OCI-LY7 (cell line): ENCODE results near the gene CDKN2B-AS1. TPM values are rescaled to one million over a fixed set of nuclear protein-coding genes. Genes with fewer than 3 reads are reported as not detected.
A peak's percentile ranks its signal among the peaks of the same experiment; 100 is the strongest.

Experiments
- BruUV-seq: library from RNA; stranded (reverse); fragments of 400-500 nt; replicated peaks from 2 replicates; lab custom pipeline; 2021; lab: Mats Ljungman, UMichigan
- CTCF ChIA-PET: fragments of 300-600 bp; sonication (Branson Sonifier 250); formaldehyde crosslinking; loops from one replicate; lab custom pipeline; 2022; ENCODE audit warnings: antibody characterized with exemption; ENCODE audit not compliant: unreplicated experiment; lab: Charles Lee
- POLR2A ChIA-PET: fragments of 300-600 bp; sonication (Branson Sonifier 250); formaldehyde crosslinking; loops from one replicate; lab custom pipeline; 2022; ENCODE audit warnings: antibody characterized with exemption; lab: Charles Lee
- DNase-seq: peaks from one replicate; pipeline ENCODE4 v3.0.0-alpha.2; 2015; ENCODE audit warnings: low spot score
- H2AFZ ChIP-seq: fragments of 200-600 bp; sonication (generic), shearing (Covaris generic); 2 replicates; pipeline ENCODE4 v1.6.1; 2014; ENCODE audit warnings: mild to moderate bottlenecking, antibody characterized with exemption, low read length, moderate library complexity
- H3K27ac ChIP-seq: fragments of 200-600 bp; sonication (generic); 2 replicates; pipeline ENCODE4 v1.5.1; 2014; ENCODE audit warnings: mixed run types, low read depth, mild to moderate bottlenecking, moderate library complexity, low read length, inconsistent platforms; ENCODE audit not compliant: poor library complexity, severe bottlenecking
- H3K36me3 ChIP-seq: fragments of 200-600 bp; sonication (generic); 2 replicates; pipeline ENCODE4 v1.6.1; 2014; ENCODE audit warnings: mild to moderate bottlenecking, antibody characterized with exemption, low read length, moderate library complexity, mixed read lengths; ENCODE audit not compliant: insufficient read depth
- H3K4me1 ChIP-seq: fragments of 200-600 bp; sonication (generic); 2 replicates; pipeline ENCODE4 v1.5.1; 2014; ENCODE audit warnings: mild to moderate bottlenecking, low read length; ENCODE audit not compliant: insufficient read depth, poor library complexity, severe bottlenecking
- H3K4me2 ChIP-seq: fragments of 200-600 bp; sonication (generic); 2 replicates; pipeline ENCODE4 v1.6.1; 2014; ENCODE audit warnings: mild to moderate bottlenecking, low read length
- H3K4me3 ChIP-seq: fragments of 200-600 bp; sonication (generic); 2 replicates; pipeline ENCODE4 v1.5.1; 2014; ENCODE audit warnings: mild to moderate bottlenecking, low read depth, low read length; ENCODE audit not compliant: poor library complexity, severe bottlenecking
- H3K79me2 ChIP-seq: fragments of 200-600 bp; sonication (generic); 2 replicates; pipeline ENCODE4 v1.6.1; 2016; ENCODE audit warnings: low read depth, mild to moderate bottlenecking, low read length, moderate library complexity, mixed read lengths; ENCODE audit not compliant: insufficient read depth
- H3K9me2 ChIP-seq: fragments of 200-600 bp; sonication (generic); 2 replicates; pipeline ENCODE4 v1.6.1; 2016; ENCODE audit warnings: mild to moderate bottlenecking, low read length, mixed read lengths; ENCODE audit not compliant: insufficient read depth
- H3K9me3 ChIP-seq: fragments of 200-600 bp; sonication (generic); 2 replicates; pipeline ENCODE4 v1.6.1; 2014; ENCODE audit warnings: mild to moderate bottlenecking, mixed run types, low read length, mixed read lengths
- H4K20me1 ChIP-seq: fragments of 200-600 bp; sonication (generic); 2 replicates; pipeline ENCODE4 v1.6.1; 2014; ENCODE audit warnings: mild to moderate bottlenecking, antibody characterized with exemption, low read length, moderate library complexity, mixed read lengths; ENCODE audit not compliant: insufficient read depth
- EZH2phosphoT487 ChIP-seq: fragments of 200-600 bp; sonication (generic); IDR thresholded peaks from 2 replicates; pipeline ENCODE4 v1.6.1; 2018; ENCODE audit warnings: low read depth, borderline replicate concordance, mild to moderate bottlenecking, mixed run types, antibody characterized with exemption, low read length, moderate library complexity, mixed read lengths
- intact Hi-C: fragments of 100-400 bp; cut with micrococcal nuclease; formaldehyde crosslinking; loops from one replicate; pipeline ENCODE4 v1.10.0; 2022; ENCODE audit not compliant: unreplicated experiment
- total RNA-seq, 2 experiments: library from RNA; depleted of rRNA in 1 of 2; stranded (reverse); fragments of >200 nt in 1 of 2; shearing (Covaris generic) in 1 of 2; gene quantifications; 2 replicates each; pipeline ENCODE4 v1.2.3, GENCODE V29; 2014 to 2022
- TF ChIP-seq, protein P1 (sequence below): fragments of 200-600 bp; sonication (generic); conservative IDR thresholded peaks from 2 replicates; pipeline ENCODE4 v1.5.1; 2014; ENCODE audit warnings: mild to moderate bottlenecking, antibody characterized with exemption, low read length, moderate library complexity, mixed read lengths

Gene CDKN2B-AS1
- total RNA-seq, 2 experiments from 2014 or later, result 20.4 to 24.3 TPM

DNA sequence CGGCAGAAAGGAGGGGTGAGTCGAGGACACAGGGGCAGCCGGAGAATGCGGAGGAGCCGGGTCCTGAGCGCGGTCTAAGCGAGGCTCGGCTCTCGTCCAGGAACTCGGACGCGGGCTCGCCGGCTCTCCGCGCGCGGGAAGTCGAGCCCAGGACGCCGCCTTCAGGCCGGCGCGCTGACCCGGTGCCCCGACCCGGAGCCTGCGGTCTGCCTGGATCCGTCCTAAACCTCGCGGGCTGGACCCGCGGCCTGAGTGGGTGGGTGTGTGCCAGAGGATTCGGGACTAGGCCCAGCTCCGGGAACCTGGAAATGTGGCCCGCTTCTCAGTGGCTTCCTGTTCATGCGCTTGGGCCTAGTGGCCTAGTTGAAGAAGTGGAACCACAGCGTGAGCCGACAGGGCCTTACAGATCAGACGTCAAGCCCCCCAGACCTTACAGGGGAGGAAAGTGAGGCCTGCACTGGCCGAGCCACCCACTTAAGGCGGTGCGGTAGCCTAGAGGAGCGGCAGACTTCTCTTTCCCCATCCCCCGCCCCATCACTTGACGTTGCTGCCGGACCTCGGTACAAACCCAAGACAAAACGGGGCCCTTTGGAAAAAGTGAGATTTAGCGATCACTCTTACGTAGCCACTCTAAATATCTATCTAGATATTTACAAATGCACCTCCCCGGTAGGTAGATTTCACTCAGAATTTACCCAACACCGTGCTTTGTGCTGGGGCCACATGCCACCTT is 1.2 kb downstream of the CDKN2B-AS1 start:
- peaks cover 17% of the 10 kb centered on the region for H3K4me1 ChIP-seq
- peak; percentile 71 for DNase-seq
- H3K9me2 ChIP-seq, result no peaks in the 10 kb centered on the region
- TF ChIP-seq, protein P1, sequence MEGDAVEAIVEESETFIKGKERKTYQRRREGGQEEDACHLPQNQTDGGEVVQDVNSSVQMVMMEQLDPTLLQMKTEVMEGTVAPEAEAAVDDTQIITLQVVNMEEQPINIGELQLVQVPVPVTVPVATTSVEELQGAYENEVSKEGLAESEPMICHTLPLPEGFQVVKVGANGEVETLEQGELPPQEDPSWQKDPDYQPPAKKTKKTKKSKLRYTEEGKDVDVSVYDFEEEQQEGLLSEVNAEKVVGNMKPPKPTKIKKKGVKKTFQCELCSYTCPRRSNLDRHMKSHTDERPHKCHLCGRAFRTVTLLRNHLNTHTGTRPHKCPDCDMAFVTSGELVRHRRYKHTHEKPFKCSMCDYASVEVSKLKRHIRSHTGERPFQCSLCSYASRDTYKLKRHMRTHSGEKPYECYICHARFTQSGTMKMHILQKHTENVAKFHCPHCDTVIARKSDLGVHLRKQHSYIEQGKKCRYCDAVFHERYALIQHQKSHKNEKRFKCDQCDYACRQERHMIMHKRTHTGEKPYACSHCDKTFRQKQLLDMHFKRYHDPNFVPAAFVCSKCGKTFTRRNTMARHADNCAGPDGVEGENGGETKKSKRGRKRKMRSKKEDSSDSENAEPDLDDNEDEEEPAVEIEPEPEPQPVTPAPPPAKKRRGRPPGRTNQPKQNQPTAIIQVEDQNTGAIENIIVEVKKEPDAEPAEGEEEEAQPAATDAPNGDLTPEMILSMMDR, result peak; percentile 59
- no peak for TF ChIP-seq EZH2phosphoT487
- peaks cover 85% of the 10 kb centered on the region for H3K79me2 ChIP-seq
- H3K27ac ChIP-seq, result peak overlapping the region; percentile 97
- H3K9me3 ChIP-seq, result no peaks in the 10 kb centered on the region
- H3K36me3 ChIP-seq, result peaks cover 37% of the 10 kb centered on the region
- CTCF ChIA-PET, result interaction anchor here (0.7 to 0.8 kb wide), 2 partner anchors 12 to 32 kb away, joined by 4 read pairs; no protein-coding TSS in a partner anchor
- peak overlapping the region; percentile 78 for H3K4me3 ChIP-seq
- BruUV-seq, result no TSS peak
- H2AFZ ChIP-seq, result peak overlapping the region; percentile 50; the same call in 1 of the 2 replicates
- POLR2A ChIA-PET, result interaction anchor here (0.6 to 3.8 kb wide), 7 partner anchors 11 to 908 kb away, joined by 3 to 34 read pairs (median 3); partner anchors contain the start of genes CDKN2B and MTAP
- intact Hi-C loops, result loop anchor here (1.0 to 2.0 kb wide), 2 partner anchors 12 to 193 kb away; partner anchors contain the start of gene MTAP
- H3K4me2 ChIP-seq, result peak overlapping the region; percentile 85
- H4K20me1 ChIP-seq, result peaks cover 28% of the 10 kb centered on the region

DNA sequence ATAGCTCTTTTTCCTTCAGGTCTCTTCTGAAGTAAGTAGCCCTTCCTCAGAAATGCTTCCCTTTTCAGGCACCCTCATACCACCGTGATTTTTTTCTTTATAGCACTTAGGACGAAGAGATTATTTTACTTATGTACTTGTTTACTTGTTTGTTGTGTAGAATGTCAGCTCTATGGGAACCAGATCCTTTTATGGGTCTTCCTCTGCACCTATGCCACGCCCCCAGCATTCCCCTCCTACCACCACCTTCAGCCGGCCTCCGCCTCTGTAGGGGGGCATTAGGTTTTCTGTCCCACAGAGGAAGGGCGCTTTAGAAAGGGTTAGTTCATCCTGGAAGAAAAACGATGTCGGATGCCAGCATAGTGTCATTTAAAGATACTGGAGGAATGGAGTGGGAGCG is 1.8 kb downstream of the CDKN2B-AS1 start:
- H4K20me1 ChIP-seq, result peaks cover 22% of the 10 kb centered on the region
- DNase-seq, result no peak
- intact Hi-C loops, result loop anchor here (1.0 kb wide), 1 partner anchor 12 kb away; no protein-coding TSS in a partner anchor
- H3K27ac ChIP-seq, result peak overlapping the region; percentile 97
- TF ChIP-seq EZH2phosphoT487, result no peak
- TF ChIP-seq, protein P1, result no peak
- peaks cover 32% of the 10 kb centered on the region for H3K36me3 ChIP-seq
- peaks cover 19% of the 10 kb centered on the region for H3K4me1 ChIP-seq
- no peaks in the 10 kb centered on the region for H3K9me3 ChIP-seq
- H3K4me3 ChIP-seq, result peak overlapping the region; percentile 78
- POLR2A ChIA-PET, result interaction anchor here (0.6 to 1.5 kb wide), 6 partner anchors 10 to 908 kb away, joined by 3 to 14 read pairs (median 3); partner anchors contain the start of gene MTAP
- H3K4me2 ChIP-seq, result peak overlapping the region; percentile 85
- peaks cover 84% of the 10 kb centered on the region for H3K79me2 ChIP-seq
- CTCF ChIA-PET, result interaction anchor here (0.8 kb wide), 1 partner anchor 12 kb away, joined by 4 read pairs; no protein-coding TSS in a partner anchor
- peak overlapping the region; percentile 50; the same call in 1 of the 2 replicates for H2AFZ ChIP-seq
- no TSS peak for BruUV-seq
- no peaks in the 10 kb centered on the region for H3K9me2 ChIP-seq
